Ammon's horn (tissue), 1 donor: ENCODE measurements around the gene TTC33.
"Not testable (repeated sequence)": the region's sequence is repeated elsewhere in the genome, so short reads cannot be mapped to it uniquely, and the experiment has no call there.

Source experiments
- DNase-seq: peaks from one replicate; pipeline ENCODE4 v3.0.0-alpha.2; 2016; ENCODE audit warnings: low spot score

Gene TTC33

GRCh38 chr5:40779561-40779960 lies 23.8 kb upstream of the TTC33 start:
- no peak for DNase-seq

- no peak for DNase-seq
Measured at GRCh38 chr5:40778133-40778532, 22.4 kb upstream of the TTC33 start.

- DNase-seq: no peak
Measured at GRCh38 chr5:40776658-40776977, 20.9 kb upstream of the TTC33 start.

- DNase-seq: no peak
Measured at GRCh38 chr5:40775846-40776657, 20.3 kb upstream of the TTC33 start.

- DNase-seq: no peak
Measured at GRCh38 chr5:40775085-40775845, 19.5 kb upstream of the TTC33 start.

GRCh38 chr5:40774623-40775022 lies 18.9 kb upstream of the TTC33 start:
- DNase-seq: no peak

- no peak for DNase-seq
Measured at GRCh38 chr5:40770764-40771163, 15.0 kb upstream of the TTC33 start.

- DNase-seq: no peak
Measured at GRCh38 chr5:40762705-40763104, 6.9 kb upstream of the TTC33 start.

GRCh38 chr5:40757400-40757799 lies 1.6 kb upstream of the TTC33 start:
- DNase-seq: no peak

GRCh38 chr5:40755093-40755406 lies 711 bp downstream of the TTC33 start:
- peak; percentile 90 for DNase-seq

- DNase-seq: no peak
Measured at GRCh38 chr5:40754381-40755092, 1.2 kb downstream of the TTC33 start.

GRCh38 chr5:40746703-40747102 lies 9.1 kb downstream of the TTC33 start:
- no peak for DNase-seq

GRCh38 chr5:40743771-40744170 lies 12.0 kb downstream of the TTC33 start:
- no peak for DNase-seq

- DNase-seq: no peak
Measured at GRCh38 chr5:40738502-40738901, 17.3 kb downstream of the TTC33 start.

GRCh38 chr5:40736103-40736875 lies 19.5 kb downstream of the TTC33 start:
- peak; percentile 73 for DNase-seq

- no peak for DNase-seq
Measured at GRCh38 chr5:40735609-40736008, 20.2 kb downstream of the TTC33 start.

- no peak for DNase-seq
Measured at GRCh38 chr5:40734986-40735385, 20.8 kb downstream of the TTC33 start.

GRCh38 chr5:40733879-40734563 lies 21.7 kb downstream of the TTC33 start:
- DNase-seq: no peak

- DNase-seq: no peak
Measured at GRCh38 chr5:40733434-40733833, 22.3 kb downstream of the TTC33 start.

- not testable (repeated sequence) for DNase-seq
Measured at GRCh38 chr5:40722497-40722911, 33.3 kb downstream of the TTC33 start.

GRCh38 chr5:40720069-40720468 lies 35.7 kb downstream of the TTC33 start:
- no peak for DNase-seq

- DNase-seq: no peak
Measured at GRCh38 chr5:40717281-40717680, 38.5 kb downstream of the TTC33 start.
